Smooth muscle cell (in vitro differentiated cells): ENCODE measurements around the gene PLPP1. TPM values are rescaled to one million over a fixed set of nuclear protein-coding genes. Genes with fewer than 3 reads are reported as not detected.
"Not testable (repeated sequence)": the region's sequence is repeated elsewhere in the genome, so short reads cannot be mapped to it uniquely, and the experiment has no call there.

Source experiments
- DNase-seq: peaks from one replicate; lab custom pipeline; 2025; ENCODE audit not compliant: unreplicated experiment; lab: John Stamatoyannopoulos, UW
- H2AFZ ChIP-seq: fragments of 200-600 bp; sonication (generic); 2 replicates; pipeline ENCODE4 v1.6.0; 2016; ENCODE audit warnings: antibody characterized with exemption, low read depth, mild to moderate bottlenecking
- H3F3A ChIP-seq: fragments of 200-600 bp; sonication (generic); 2 replicates; pipeline ENCODE4 v1.6.0; 2017; ENCODE audit warnings: antibody characterized with exemption, low read depth
- H3K27ac ChIP-seq: fragments of 200-600 bp; sonication (generic); 2 replicates; pipeline ENCODE4 v1.5.1; 2016; ENCODE audit warnings: low read depth, mild to moderate bottlenecking
- H3K27me3 ChIP-seq: fragments of 200-600 bp; sonication (generic); 2 replicates; pipeline ENCODE4 v1.6.1; 2016; ENCODE audit warnings: low read depth, mild to moderate bottlenecking
- H3K36me3 ChIP-seq: fragments of 200-600 bp; sonication (generic); 2 replicates; pipeline ENCODE4 v1.5.1; 2016; ENCODE audit warnings: low read depth
- H3K4me1 ChIP-seq: fragments of 200-600 bp; sonication (generic); 2 replicates; pipeline ENCODE4 v1.5.1; 2016; ENCODE audit warnings: low read depth
- H3K4me2 ChIP-seq: fragments of 200-600 bp; sonication (generic); 2 replicates; pipeline ENCODE4 v1.6.0; 2016; ENCODE audit warnings: mild to moderate bottlenecking
- H3K4me3 ChIP-seq: fragments of 200-600 bp; sonication (generic); 2 replicates; pipeline ENCODE4 v1.5.1; 2016; ENCODE audit warnings: mild to moderate bottlenecking
- H3K79me2 ChIP-seq: fragments of 200-600 bp; sonication (generic); 2 replicates; pipeline ENCODE4 v1.6.0; 2016; ENCODE audit warnings: low read depth, mild to moderate bottlenecking
- H3K9ac ChIP-seq: fragments of 200-600 bp; sonication (generic); 2 replicates; pipeline ENCODE4 v1.6.0; 2016; ENCODE audit warnings: low read depth
- H3K9me3 ChIP-seq: fragments of 200-600 bp; sonication (generic); replicated peaks from 2 replicates; pipeline ENCODE4 v1.5.1; 2016; ENCODE audit warnings: low read depth
- H4K20me1 ChIP-seq: fragments of 200-600 bp; sonication (generic); 2 replicates; pipeline ENCODE4 v1.6.0; 2016; ENCODE audit warnings: low read depth
- CTCF ChIP-seq: fragments of 200-600 bp; sonication (generic); IDR thresholded peaks from 2 replicates; pipeline ENCODE4 v1.5.1; 2017; ENCODE audit warnings: borderline replicate concordance, mild to moderate bottlenecking, antibody characterized with exemption; ENCODE audit not compliant: insufficient read depth, poor library complexity, severe bottlenecking
- WGBS: methylation state at CpG from one replicate; pipeline ENCODE4 v1.1.7; 2016; ENCODE audit warnings: low lambda C conversion rate; 5-methylcytosine and 5-hydroxymethylcytosine counted together
- polyA plus RNA-seq: library from polyadenylated mRNA; unstranded; fragments of >200 nt; fragmentation: Nextera tagmentation; extraction: Ambion mirVana; gene quantifications from 2 replicates; pipeline ENCODE4 v1.2.1, GENCODE V29; 2016
- total RNA-seq: library from RNA; depleted of rRNA; stranded (reverse); fragments of >200 nt; gene quantifications from 2 replicates; pipeline ENCODE4 v1.2.3, GENCODE V29; 2014

PLPP1 gene
- total and polyA plus RNA-seq, 2 experiments from 2014 or later: 47.2 to 108 TPM

- Histone ChIP-seq H2AFZ (no peak overlapping the region), H3F3A (peaks cover under 1% of the 10 kb centered on the region), H3K79me2 (no peaks in the 10 kb centered on the region), H3K27ac (no peak overlapping the region), H4K20me1 (no peaks in the 10 kb centered on the region), H3K9me3 (no peaks in the 10 kb centered on the region), H3K4me1 (no peaks in the 10 kb centered on the region), H3K27me3 (no peaks in the 10 kb centered on the region), H3K9ac (no peak overlapping the region), H3K36me3 (no peaks in the 10 kb centered on the region), H3K4me3 (no peak overlapping the region), H3K4me2 (no peak overlapping the region)
- DNase-seq: no peak
- TF ChIP-seq CTCF: no peak
- WGBS: 100% methylated on average over 1 of the region's 1 CpG
Observed at GRCh38 chr5:55541056-55541635, 6.4 kb upstream of the PLPP1 start.

DNA sequence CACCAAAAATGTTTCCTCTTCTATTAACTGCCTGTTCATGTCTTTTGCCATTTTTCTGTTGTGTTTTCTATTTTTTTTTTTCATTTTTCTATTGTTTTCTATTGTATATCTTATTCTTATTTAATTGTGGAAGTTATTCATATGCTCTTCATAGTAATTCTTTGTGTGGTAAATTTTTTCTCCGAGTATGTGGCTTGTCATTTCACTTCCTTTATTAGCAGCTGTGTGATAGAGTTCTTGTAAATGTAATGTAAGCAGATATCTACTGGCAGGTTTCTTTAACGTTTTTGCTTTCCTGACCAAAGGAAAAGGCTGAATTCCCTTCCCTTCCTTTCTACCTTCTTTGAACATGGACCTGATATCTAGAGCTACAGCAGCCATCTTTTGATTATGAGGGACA, 5.8 kb upstream of the PLPP1 start:
- H3K27me3 ChIP-seq: no peaks in the 10 kb centered on the region
- H3K36me3 ChIP-seq: no peaks in the 10 kb centered on the region
- no peak overlapping the region for H3K4me3 ChIP-seq
- peaks cover 7% of the 10 kb centered on the region for H3F3A ChIP-seq
- no peak overlapping the region for H2AFZ ChIP-seq
- H3K9me3 ChIP-seq: no peaks in the 10 kb centered on the region
- H3K4me2 ChIP-seq: no peak overlapping the region
- no peaks in the 10 kb centered on the region for H3K79me2 ChIP-seq
- no peak overlapping the region for H3K27ac ChIP-seq
- WGBS: 49% methylated on average over 2 of the region's 2 CpGs
- no peaks in the 10 kb centered on the region for H4K20me1 ChIP-seq
- peaks cover 2% of the 10 kb centered on the region for H3K4me1 ChIP-seq
- no peak for TF ChIP-seq CTCF
- H3K9ac ChIP-seq: no peak overlapping the region
- DNase-seq: no peak

GRCh38 chr5:55540024-55540423, 5.3 kb upstream of the PLPP1 start:
- no peak overlapping the region for H3K27ac ChIP-seq
- H2AFZ ChIP-seq: no peak overlapping the region
- H3K4me3 ChIP-seq: no peak overlapping the region
- no peak overlapping the region for H3K9ac ChIP-seq
- H3K79me2 ChIP-seq: no peaks in the 10 kb centered on the region
- H4K20me1 ChIP-seq: no peaks in the 10 kb centered on the region
- H3K36me3 ChIP-seq: no peaks in the 10 kb centered on the region
- no peaks in the 10 kb centered on the region for H3K9me3 ChIP-seq
- 91% methylated on average over 1 of the region's 1 CpG for WGBS
- H3F3A ChIP-seq: peaks cover 7% of the 10 kb centered on the region
- no peak for DNase-seq
- TF ChIP-seq CTCF: no peak
- peaks cover 6% of the 10 kb centered on the region for H3K4me1 ChIP-seq
- H3K4me2 ChIP-seq: no peak overlapping the region
- no peaks in the 10 kb centered on the region for H3K27me3 ChIP-seq

GRCh38 chr5:55538661-55539060, 3.9 kb upstream of the PLPP1 start:
- Histone ChIP-seq H3K9ac (no peak overlapping the region), H3K27me3 (no peaks in the 10 kb centered on the region), H3K9me3 (no peaks in the 10 kb centered on the region), H3K4me1 (peaks cover 6% of the 10 kb centered on the region), H4K20me1 (peaks cover 2% of the 10 kb centered on the region), H2AFZ (no peak overlapping the region), H3K27ac (no peak overlapping the region), H3F3A (peaks cover 7% of the 10 kb centered on the region), H3K4me2 (no peak overlapping the region), H3K4me3 (no peak overlapping the region), H3K36me3 (no peaks in the 10 kb centered on the region), H3K79me2 (peaks cover 5% of the 10 kb centered on the region)
- WGBS: 41% methylated on average over 2 of the region's 2 CpGs
- DNase-seq: no peak
- no peak for TF ChIP-seq CTCF

- H4K20me1 ChIP-seq: peaks cover 14% of the 10 kb centered on the region
- H3K9me3 ChIP-seq, H3K4me2 ChIP-seq, H3K36me3 ChIP-seq, H3F3A ChIP-seq, DNase-seq, H3K9ac ChIP-seq, H3K27ac ChIP-seq, H3K27me3 ChIP-seq, H3K4me3 ChIP-seq, H2AFZ ChIP-seq: not testable (repeated sequence)
- H3K79me2 ChIP-seq: peaks cover 18% of the 10 kb centered on the region
- peaks cover 11% of the 10 kb centered on the region for H3K4me1 ChIP-seq
- WGBS: 97% methylated on average over 8 of the region's 8 CpGs
Observed at GRCh38 chr5:55537315-55537714, 2.6 kb upstream of the PLPP1 start.
